ENCODE data around the gene MUC5B. TPM values are rescaled to one million over a fixed set of nuclear protein-coding genes. Genes with fewer than 3 reads are reported as not detected.

The MUC5B gene
- total and polyA plus RNA-seq, 4 donors: 0.17 to 0.95 (median 0.50) TPM; not detected in 1

- no peak overlapping the region for H3K27ac ChIP-seq (ENCODE audit: low read depth in 1 of 2, low read length in 2 of 2)
- H3K27me3 ChIP-seq (ENCODE audit: control insufficient read depth in 4 of 4, insufficient read depth in 4 of 4, low read length in 3 of 4): no peaks in the 10 kb centered on the region
- H3K9me3 ChIP-seq (ENCODE audit: control insufficient read depth in 4 of 4, low read length in 3 of 4): no peaks in the 10 kb centered on the region
- no peak overlapping the region for H3K9ac ChIP-seq (ENCODE audit: low read depth in 1 of 2, low read length in 2 of 2)
- 95% methylated on average over 9 of the region's 9 CpGs for WGBS
- no peaks in the 10 kb centered on the region for H3K4me1 ChIP-seq (ENCODE audit: control insufficient read depth in 4 of 4, insufficient read depth in 4 of 4, low read length in 3 of 4)
- TF ChIP-seq, protein P1, sequence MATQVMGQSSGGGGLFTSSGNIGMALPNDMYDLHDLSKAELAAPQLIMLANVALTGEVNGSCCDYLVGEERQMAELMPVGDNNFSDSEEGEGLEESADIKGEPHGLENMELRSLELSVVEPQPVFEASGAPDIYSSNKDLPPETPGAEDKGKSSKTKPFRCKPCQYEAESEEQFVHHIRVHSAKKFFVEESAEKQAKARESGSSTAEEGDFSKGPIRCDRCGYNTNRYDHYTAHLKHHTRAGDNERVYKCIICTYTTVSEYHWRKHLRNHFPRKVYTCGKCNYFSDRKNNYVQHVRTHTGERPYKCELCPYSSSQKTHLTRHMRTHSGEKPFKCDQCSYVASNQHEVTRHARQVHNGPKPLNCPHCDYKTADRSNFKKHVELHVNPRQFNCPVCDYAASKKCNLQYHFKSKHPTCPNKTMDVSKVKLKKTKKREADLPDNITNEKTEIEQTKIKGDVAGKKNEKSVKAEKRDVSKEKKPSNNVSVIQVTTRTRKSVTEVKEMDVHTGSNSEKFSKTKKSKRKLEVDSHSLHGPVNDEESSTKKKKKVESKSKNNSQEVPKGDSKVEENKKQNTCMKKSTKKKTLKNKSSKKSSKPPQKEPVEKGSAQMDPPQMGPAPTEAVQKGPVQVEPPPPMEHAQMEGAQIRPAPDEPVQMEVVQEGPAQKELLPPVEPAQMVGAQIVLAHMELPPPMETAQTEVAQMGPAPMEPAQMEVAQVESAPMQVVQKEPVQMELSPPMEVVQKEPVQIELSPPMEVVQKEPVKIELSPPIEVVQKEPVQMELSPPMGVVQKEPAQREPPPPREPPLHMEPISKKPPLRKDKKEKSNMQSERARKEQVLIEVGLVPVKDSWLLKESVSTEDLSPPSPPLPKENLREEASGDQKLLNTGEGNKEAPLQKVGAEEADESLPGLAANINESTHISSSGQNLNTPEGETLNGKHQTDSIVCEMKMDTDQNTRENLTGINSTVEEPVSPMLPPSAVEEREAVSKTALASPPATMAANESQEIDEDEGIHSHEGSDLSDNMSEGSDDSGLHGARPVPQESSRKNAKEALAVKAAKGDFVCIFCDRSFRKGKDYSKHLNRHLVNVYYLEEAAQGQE (IDR thresholded peaks at IDR 0.05): no peak
- no peak for TF ChIP-seq HNF4G (IDR thresholded peaks at IDR 0.05)
- no peak for TF ChIP-seq TAF1 (conservative IDR thresholded peaks at IDR 0.05)
- TF ChIP-seq SP1 (IDR thresholded peaks at IDR 0.05): no peak
- TF ChIP-seq NR2F2 (IDR thresholded peaks at IDR 0.05): no peak
- TF ChIP-seq, protein P2, sequence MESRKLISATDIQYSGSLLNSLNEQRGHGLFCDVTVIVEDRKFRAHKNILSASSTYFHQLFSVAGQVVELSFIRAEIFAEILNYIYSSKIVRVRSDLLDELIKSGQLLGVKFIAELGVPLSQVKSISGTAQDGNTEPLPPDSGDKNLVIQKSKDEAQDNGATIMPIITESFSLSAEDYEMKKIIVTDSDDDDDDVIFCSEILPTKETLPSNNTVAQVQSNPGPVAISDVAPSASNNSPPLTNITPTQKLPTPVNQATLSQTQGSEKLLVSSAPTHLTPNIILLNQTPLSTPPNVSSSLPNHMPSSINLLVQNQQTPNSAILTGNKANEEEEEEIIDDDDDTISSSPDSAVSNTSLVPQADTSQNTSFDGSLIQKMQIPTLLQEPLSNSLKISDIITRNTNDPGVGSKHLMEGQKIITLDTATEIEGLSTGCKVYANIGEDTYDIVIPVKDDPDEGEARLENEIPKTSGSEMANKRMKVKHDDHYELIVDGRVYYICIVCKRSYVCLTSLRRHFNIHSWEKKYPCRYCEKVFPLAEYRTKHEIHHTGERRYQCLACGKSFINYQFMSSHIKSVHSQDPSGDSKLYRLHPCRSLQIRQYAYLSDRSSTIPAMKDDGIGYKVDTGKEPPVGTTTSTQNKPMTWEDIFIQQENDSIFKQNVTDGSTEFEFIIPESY (IDR thresholded peaks at IDR 0.05): no peak
- TF ChIP-seq YY1 (IDR thresholded peaks at IDR 0.05): no peak
- DNase-seq (ENCODE audit: low spot score): no peak
- H3K4me3 ChIP-seq (ENCODE audit: low read depth in 1 of 3, low read length in 3 of 3): no peak overlapping the region
- H3K36me3 ChIP-seq (ENCODE audit: control insufficient read depth in 4 of 4, insufficient read depth in 3 of 4, low read depth in 1 of 4, low read length in 3 of 4): no peaks in the 10 kb centered on the region
These were observed 30.2 kb downstream of the MUC5B start for GRCh38 chr11:1253103-1253485.

- H3K4me3 ChIP-seq (ENCODE audit: low read depth in 1 of 3, low read length in 3 of 3): no peak overlapping the region
- no peaks in the 10 kb centered on the region for H3K9me3 ChIP-seq (ENCODE audit: control insufficient read depth in 4 of 4, low read length in 3 of 4)
- no peak overlapping the region for H3K27ac ChIP-seq (ENCODE audit: low read depth in 1 of 2, low read length in 2 of 2)
- H3K4me1 ChIP-seq (ENCODE audit: control insufficient read depth in 4 of 4, insufficient read depth in 4 of 4, low read length in 3 of 4): no peaks in the 10 kb centered on the region
- no peak overlapping the region for H3K9ac ChIP-seq (ENCODE audit: low read depth in 1 of 2, low read length in 2 of 2)
- 96% methylated on average over 22 of the region's 22 CpGs for WGBS
- TF ChIP-seq, protein P1 (IDR thresholded peaks at IDR 0.05): no peak
- no peak for TF ChIP-seq CTCF (IDR thresholded peaks at IDR 0.05; ENCODE audit: low read depth, low read length, missing input control)
- TF ChIP-seq NR2F2 (IDR thresholded peaks at IDR 0.05): no peak
- no peak for TF ChIP-seq YY1 (IDR thresholded peaks at IDR 0.05)
- no peak for TF ChIP-seq EGR1 (IDR thresholded peaks at IDR 0.05; ENCODE audit: low read depth in 2 of 2)
- no peak for TF ChIP-seq TAF1 (conservative IDR thresholded peaks at IDR 0.05)
- no peak for TF ChIP-seq SP1 (IDR thresholded peaks at IDR 0.05)
- TF ChIP-seq RXRA (IDR thresholded peaks at IDR 0.05): no peak
- TF ChIP-seq, protein P2 (IDR thresholded peaks at IDR 0.05): no peak
- no peak for TF ChIP-seq JUND (IDR thresholded peaks at IDR 0.05)
- no peak for TF ChIP-seq GABPA (IDR thresholded peaks at IDR 0.05 in 1 of 2, conservative IDR thresholded peaks at IDR 0.05 in 1 of 2)
- no peak for TF ChIP-seq HNF4A (conservative IDR thresholded peaks at IDR 0.05)
- no peak for TF ChIP-seq FOXA1 (IDR thresholded peaks at IDR 0.05)
- TF ChIP-seq, protein P3, sequence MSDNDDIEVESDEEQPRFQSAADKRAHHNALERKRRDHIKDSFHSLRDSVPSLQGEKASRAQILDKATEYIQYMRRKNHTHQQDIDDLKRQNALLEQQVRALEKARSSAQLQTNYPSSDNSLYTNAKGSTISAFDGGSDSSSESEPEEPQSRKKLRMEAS (IDR thresholded peaks at IDR 0.05): no peak
- no peak for TF ChIP-seq HNF4G (IDR thresholded peaks at IDR 0.05)
- no peak for TF ChIP-seq FOXA2 (IDR thresholded peaks at IDR 0.05)
- no peak for TF ChIP-seq RAD21 (IDR thresholded peaks at IDR 0.05)
- TF ChIP-seq, protein P4, sequence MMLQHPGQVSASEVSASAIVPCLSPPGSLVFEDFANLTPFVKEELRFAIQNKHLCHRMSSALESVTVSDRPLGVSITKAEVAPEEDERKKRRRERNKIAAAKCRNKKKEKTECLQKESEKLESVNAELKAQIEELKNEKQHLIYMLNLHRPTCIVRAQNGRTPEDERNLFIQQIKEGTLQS (IDR thresholded peaks at IDR 0.05): no peak
- no peaks in the 10 kb centered on the region for H3K36me3 ChIP-seq (ENCODE audit: control insufficient read depth in 4 of 4, insufficient read depth in 3 of 4, low read depth in 1 of 4, low read length in 3 of 4)
- no peak for DNase-seq (ENCODE audit: low spot score)
- H3K27me3 ChIP-seq (ENCODE audit: control insufficient read depth in 4 of 4, insufficient read depth in 4 of 4, low read length in 3 of 4): no peaks in the 10 kb centered on the region
These were observed 31.3 kb downstream of the MUC5B start for GRCh38 chr11:1254086-1254648.

Measured in liver (tissue), 9 donors.